ENCODE measurements around the gene SCGB1A1.

Gene SCGB1A1

GRCh38 chr11:62439785-62440602 is 21.2 kb downstream of the SCGB1A1 start:
- Histone ChIP-seq H3K4me2 (ENCODE audit: low read length) (no peak overlapping the region), H3K9ac (ENCODE audit: low read length) (no peak overlapping the region), H3F3A (ENCODE audit: insufficient read depth, low read length) (no peaks in the 10 kb centered on the region), H3K36me3 (ENCODE audit: insufficient read depth, low read length) (no peaks in the 10 kb centered on the region), H3K27ac (ENCODE audit: low read depth, low read length, poor library complexity, severe bottlenecking) (no peak overlapping the region), H2AFZ (ENCODE audit: low read length) (no peak overlapping the region), H3K4me1 (ENCODE audit: insufficient read depth, low read length, severe bottlenecking) (no peaks in the 10 kb centered on the region), H3K4me3 (ENCODE audit: low read depth, low read length, poor library complexity, severe bottlenecking) (no peak overlapping the region), H3K27me3 (ENCODE audit: insufficient read depth, low read length) (no peaks in the 10 kb centered on the region; the same call in 1 of the 2 replicates), H3K9me2 (ENCODE audit: low read depth, low read length) (no peaks in the 10 kb centered on the region), H4K20me1 (ENCODE audit: insufficient read depth, low read length) (no peaks in the 10 kb centered on the region), H3K9me3 (ENCODE audit: low read length) (no peaks in the 10 kb centered on the region), H3K79me2 (ENCODE audit: insufficient read depth, low read length) (no peaks in the 10 kb centered on the region)
- TF ChIP-seq EZH2 (IDR thresholded peaks at IDR 0.05; ENCODE audit: borderline replicate concordance, low read length) (no peak), CTCF (IDR thresholded peaks at IDR 0.05; ENCODE audit: low read length) (no peak)

GRCh38 chr11:62443390-62444235 is 24.8 kb downstream of the SCGB1A1 start:
- H3K4me3 ChIP-seq (ENCODE audit: low read depth, low read length, poor library complexity, severe bottlenecking): no peak overlapping the region
- H3K4me2 ChIP-seq (ENCODE audit: low read length): no peak overlapping the region; the same call in 1 of the 2 replicates
- H3K4me1 ChIP-seq (ENCODE audit: insufficient read depth, low read length, severe bottlenecking): no peaks in the 10 kb centered on the region
- no peaks in the 10 kb centered on the region for H3K9me2 ChIP-seq (ENCODE audit: low read depth, low read length)
- 0 out of 2 replicates have a peak, but pooled peaks cover 11% of the 10 kb centered on the region for H3K27me3 ChIP-seq (ENCODE audit: insufficient read depth, low read length)
- H3F3A ChIP-seq (ENCODE audit: insufficient read depth, low read length): no peaks in the 10 kb centered on the region
- no peaks in the 10 kb centered on the region for H3K9me3 ChIP-seq (ENCODE audit: low read length)
- no peak overlapping the region for H2AFZ ChIP-seq (ENCODE audit: low read length)
- no peak overlapping the region for H3K27ac ChIP-seq (ENCODE audit: low read depth, low read length, poor library complexity, severe bottlenecking)
- no peaks in the 10 kb centered on the region for H3K79me2 ChIP-seq (ENCODE audit: insufficient read depth, low read length)
- no peaks in the 10 kb centered on the region for H4K20me1 ChIP-seq (ENCODE audit: insufficient read depth, low read length)
- TF ChIP-seq CTCF (IDR thresholded peaks at IDR 0.05; ENCODE audit: low read length): no peak
- no peak for TF ChIP-seq EZH2 (IDR thresholded peaks at IDR 0.05; ENCODE audit: borderline replicate concordance, low read length)
- H3K36me3 ChIP-seq (ENCODE audit: insufficient read depth, low read length): no peaks in the 10 kb centered on the region
- no peak overlapping the region for H3K9ac ChIP-seq (ENCODE audit: low read length)

GRCh38 chr11:62444236-62444833 is 25.5 kb downstream of the SCGB1A1 start:
- no peak overlapping the region for H2AFZ ChIP-seq (ENCODE audit: low read length)
- 0 out of 2 replicates have a peak, but pooled peaks cover 11% of the 10 kb centered on the region for H3K27me3 ChIP-seq (ENCODE audit: insufficient read depth, low read length)
- H4K20me1 ChIP-seq (ENCODE audit: insufficient read depth, low read length): no peaks in the 10 kb centered on the region
- H3K9me3 ChIP-seq (ENCODE audit: low read length): no peaks in the 10 kb centered on the region
- H3K79me2 ChIP-seq (ENCODE audit: insufficient read depth, low read length): no peaks in the 10 kb centered on the region
- H3K4me2 ChIP-seq (ENCODE audit: low read length): peak overlapping the region; percentile 28; the same call in 1 of the 2 replicates
- H3K9me2 ChIP-seq (ENCODE audit: low read depth, low read length): no peaks in the 10 kb centered on the region
- peak overlapping the region; percentile 38 for H3K4me3 ChIP-seq (ENCODE audit: low read depth, low read length, poor library complexity, severe bottlenecking)
- H3K36me3 ChIP-seq (ENCODE audit: insufficient read depth, low read length): no peaks in the 10 kb centered on the region
- no peaks in the 10 kb centered on the region for H3K4me1 ChIP-seq (ENCODE audit: insufficient read depth, low read length, severe bottlenecking)
- no peak overlapping the region; the same call in 1 of the 2 replicates for H3K9ac ChIP-seq (ENCODE audit: low read length)
- TF ChIP-seq EZH2 (IDR thresholded peaks at IDR 0.05; ENCODE audit: borderline replicate concordance, low read length) (no peak), CTCF (IDR thresholded peaks at IDR 0.05; ENCODE audit: low read length) (no peak)
- no peaks in the 10 kb centered on the region for H3F3A ChIP-seq (ENCODE audit: insufficient read depth, low read length)
- no peak overlapping the region for H3K27ac ChIP-seq (ENCODE audit: low read depth, low read length, poor library complexity, severe bottlenecking)
